Osteocyte (in vitro differentiated cells): ENCODE measurements around the gene ADRB1. TPM values are rescaled to one million over a fixed set of nuclear protein-coding genes. Genes with fewer than 3 reads are reported as not detected.

Source experiments
- DNase-seq: peaks from one replicate; pipeline ENCODE4 v3.0.0; 2021; ENCODE audit warnings: mixed read lengths; ENCODE audit not compliant: unreplicated experiment; ENCODE audit errors: extremely low spot score
- H3K27ac Mint-ChIP-seq: one replicate; pipeline ENCODE4 v1.8.0; 2021; ENCODE audit warnings: mild to moderate bottlenecking, mixed read lengths; ENCODE audit not compliant: unreplicated experiment
- H3K27me3 Mint-ChIP-seq: one replicate; pipeline ENCODE4 v1.8.0; 2021; ENCODE audit warnings: mixed read lengths; ENCODE audit not compliant: unreplicated experiment
- H3K36me3 Mint-ChIP-seq: one replicate; pipeline ENCODE4 v1.8.0; 2021; ENCODE audit warnings: mixed read lengths; ENCODE audit not compliant: unreplicated experiment
- H3K4me1 Mint-ChIP-seq: one replicate; pipeline ENCODE4 v1.8.0; 2021; ENCODE audit warnings: mixed read lengths; ENCODE audit not compliant: unreplicated experiment
- H3K4me3 Mint-ChIP-seq: one replicate; pipeline ENCODE4 v1.8.0; 2021; ENCODE audit warnings: mild to moderate bottlenecking, moderate library complexity, mixed read lengths; ENCODE audit not compliant: unreplicated experiment
- H3K9me3 Mint-ChIP-seq: one replicate; pipeline ENCODE4 v1.8.0; 2021; ENCODE audit warnings: mixed read lengths; ENCODE audit not compliant: unreplicated experiment
- total RNA-seq: library from RNA; stranded (reverse); gene quantifications from 2 replicates; pipeline ENCODE4 v1.2.1, GENCODE V29; 2021
- TF ChIP-seq, protein P1 (sequence below): fragments of 200-600 bp; sonication (generic); IDR thresholded peaks from 2 replicates; pipeline ENCODE4 v1.5.0; 2021; ENCODE audit warnings: antibody characterized with exemption, mild to moderate bottlenecking, moderate library complexity

ADRB1 gene
- total RNA-seq, 1 donor from 2014 or later: 0.97 TPM

DNA sequence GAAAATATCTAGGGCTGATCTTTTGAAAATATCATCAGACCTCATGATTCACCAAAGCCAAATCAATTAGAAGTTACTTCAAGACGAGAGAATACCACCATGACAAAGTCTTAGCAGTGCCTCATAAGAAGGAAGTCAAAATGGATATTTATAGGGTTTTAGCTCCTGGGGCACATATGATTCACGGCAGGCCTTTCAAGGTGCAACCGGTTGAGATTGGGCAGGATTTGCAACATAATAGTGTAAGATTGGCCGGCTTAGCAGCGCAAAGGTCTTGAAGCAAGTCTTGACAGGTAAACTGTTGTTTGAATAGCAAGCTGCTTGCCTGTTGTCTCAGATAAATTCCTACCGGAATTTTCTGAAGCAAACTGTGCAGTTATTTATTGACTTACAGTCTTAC, 17.5 kb downstream of the ADRB1 start:
- H3K4me3 Mint-ChIP-seq: no peak overlapping the region
- TF ChIP-seq, protein P1, sequence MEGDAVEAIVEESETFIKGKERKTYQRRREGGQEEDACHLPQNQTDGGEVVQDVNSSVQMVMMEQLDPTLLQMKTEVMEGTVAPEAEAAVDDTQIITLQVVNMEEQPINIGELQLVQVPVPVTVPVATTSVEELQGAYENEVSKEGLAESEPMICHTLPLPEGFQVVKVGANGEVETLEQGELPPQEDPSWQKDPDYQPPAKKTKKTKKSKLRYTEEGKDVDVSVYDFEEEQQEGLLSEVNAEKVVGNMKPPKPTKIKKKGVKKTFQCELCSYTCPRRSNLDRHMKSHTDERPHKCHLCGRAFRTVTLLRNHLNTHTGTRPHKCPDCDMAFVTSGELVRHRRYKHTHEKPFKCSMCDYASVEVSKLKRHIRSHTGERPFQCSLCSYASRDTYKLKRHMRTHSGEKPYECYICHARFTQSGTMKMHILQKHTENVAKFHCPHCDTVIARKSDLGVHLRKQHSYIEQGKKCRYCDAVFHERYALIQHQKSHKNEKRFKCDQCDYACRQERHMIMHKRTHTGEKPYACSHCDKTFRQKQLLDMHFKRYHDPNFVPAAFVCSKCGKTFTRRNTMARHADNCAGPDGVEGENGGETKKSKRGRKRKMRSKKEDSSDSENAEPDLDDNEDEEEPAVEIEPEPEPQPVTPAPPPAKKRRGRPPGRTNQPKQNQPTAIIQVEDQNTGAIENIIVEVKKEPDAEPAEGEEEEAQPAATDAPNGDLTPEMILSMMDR: no peak
- H3K27ac Mint-ChIP-seq: no peak overlapping the region
- no peaks in the 10 kb centered on the region for H3K9me3 Mint-ChIP-seq
- H3K36me3 Mint-ChIP-seq: no peaks in the 10 kb centered on the region
- no peak for DNase-seq
- H3K4me1 Mint-ChIP-seq: no peaks in the 10 kb centered on the region
- H3K27me3 Mint-ChIP-seq: peaks cover 4% of the 10 kb centered on the region

DNA sequence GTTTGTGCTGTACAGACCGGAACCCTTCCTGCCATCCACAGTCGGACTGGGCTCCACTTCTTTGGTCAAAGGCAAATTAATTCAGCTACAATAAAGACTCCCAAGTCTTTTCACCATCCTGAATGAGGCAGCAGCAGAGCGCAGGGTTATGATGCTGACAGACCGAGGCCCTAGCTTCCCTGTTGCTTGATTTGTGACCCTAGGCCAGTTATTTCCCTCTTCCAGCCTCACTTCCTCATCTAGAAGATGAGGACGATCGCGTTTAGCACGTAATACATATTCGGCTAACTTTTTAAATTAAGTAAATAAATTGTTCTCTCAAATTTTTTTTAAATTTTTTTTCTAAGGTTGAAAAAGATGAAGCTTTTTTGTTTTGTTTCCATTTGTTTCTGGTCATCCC, 18.1 kb downstream of the ADRB1 start:
- Mint-ChIP-seq H3K36me3 (no peaks in the 10 kb centered on the region), H3K9me3 (no peaks in the 10 kb centered on the region), H3K27ac (no peak overlapping the region), H3K4me3 (no peak overlapping the region), H3K4me1 (peaks cover 5% of the 10 kb centered on the region), H3K27me3 (peaks cover 4% of the 10 kb centered on the region)
- TF ChIP-seq, protein P1: no peak
- no peak for DNase-seq

DNA sequence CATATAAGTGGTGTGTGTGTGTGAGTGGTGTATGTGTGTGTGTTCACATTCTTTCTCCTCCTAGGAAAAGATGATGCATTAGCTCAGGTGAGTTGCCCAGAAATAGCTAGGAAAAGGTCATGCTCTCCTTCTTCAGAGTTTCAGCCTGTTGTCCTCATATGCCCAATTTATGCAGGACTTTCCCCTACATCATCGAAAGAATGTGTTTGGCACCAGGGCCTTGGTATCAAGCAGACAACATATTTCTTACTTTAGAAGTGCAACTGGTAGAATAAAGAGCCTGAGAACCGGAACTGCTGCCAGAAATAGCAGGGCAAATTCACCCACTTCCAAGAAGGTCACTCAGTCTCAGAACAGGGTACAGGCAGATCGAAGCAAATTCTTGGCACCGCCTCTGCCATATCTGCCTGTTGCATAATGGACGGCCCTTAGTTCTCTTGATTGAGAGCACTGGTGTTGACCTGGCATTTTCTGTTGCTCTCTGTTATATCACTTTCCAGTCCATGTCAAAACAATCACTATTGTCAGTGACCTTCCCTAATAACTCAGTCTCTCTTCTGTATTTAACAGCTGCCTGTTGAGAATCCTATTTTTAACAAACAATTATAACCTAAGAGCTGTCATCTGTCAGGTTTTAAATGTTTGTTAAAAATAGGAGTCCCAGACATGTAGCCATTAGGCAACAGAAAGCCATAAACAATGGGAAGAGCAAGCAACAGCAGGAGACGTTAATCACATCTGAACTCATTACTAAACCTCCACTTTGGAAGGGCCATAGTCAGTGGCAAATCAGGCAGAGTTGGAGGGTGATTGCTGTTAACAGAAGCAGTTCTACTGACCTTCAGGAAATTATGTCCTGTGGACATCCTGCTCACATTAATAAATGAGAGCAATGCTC, 20.7 kb downstream of the ADRB1 start:
- Mint-ChIP-seq H3K36me3 (no peaks in the 10 kb centered on the region), H3K4me3 (no peak overlapping the region), H3K27ac (no peak overlapping the region), H3K4me1 (peaks cover 20% of the 10 kb centered on the region), H3K9me3 (no peaks in the 10 kb centered on the region), H3K27me3 (peaks cover 4% of the 10 kb centered on the region)
- TF ChIP-seq, protein P1: no peak
- DNase-seq: no peak

DNA sequence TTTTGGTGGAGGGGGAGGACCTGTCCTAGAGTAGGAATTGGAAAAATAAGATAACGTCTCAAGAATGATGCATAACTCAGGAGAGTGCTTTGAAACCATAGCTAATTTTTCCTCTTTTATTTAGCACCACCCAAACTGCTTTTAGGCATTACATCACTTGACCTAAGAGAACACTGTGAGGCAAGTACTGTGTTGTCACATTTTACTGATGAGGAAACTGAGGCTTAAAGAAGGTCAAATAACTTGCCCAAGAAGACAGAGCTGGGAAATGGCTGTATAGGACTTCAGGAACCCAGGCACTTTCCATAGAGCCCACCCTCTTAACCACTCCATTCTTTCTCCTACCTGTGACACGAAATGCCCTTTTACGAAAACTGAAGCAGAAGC, 21.4 kb downstream of the ADRB1 start:
- no peak overlapping the region for H3K27ac Mint-ChIP-seq
- peaks cover 20% of the 10 kb centered on the region for H3K4me1 Mint-ChIP-seq
- peaks cover 4% of the 10 kb centered on the region for H3K27me3 Mint-ChIP-seq
- no peak overlapping the region for H3K4me3 Mint-ChIP-seq
- H3K9me3 Mint-ChIP-seq: no peaks in the 10 kb centered on the region
- TF ChIP-seq, protein P1: no peak
- no peak for DNase-seq
- H3K36me3 Mint-ChIP-seq: no peaks in the 10 kb centered on the region

DNA sequence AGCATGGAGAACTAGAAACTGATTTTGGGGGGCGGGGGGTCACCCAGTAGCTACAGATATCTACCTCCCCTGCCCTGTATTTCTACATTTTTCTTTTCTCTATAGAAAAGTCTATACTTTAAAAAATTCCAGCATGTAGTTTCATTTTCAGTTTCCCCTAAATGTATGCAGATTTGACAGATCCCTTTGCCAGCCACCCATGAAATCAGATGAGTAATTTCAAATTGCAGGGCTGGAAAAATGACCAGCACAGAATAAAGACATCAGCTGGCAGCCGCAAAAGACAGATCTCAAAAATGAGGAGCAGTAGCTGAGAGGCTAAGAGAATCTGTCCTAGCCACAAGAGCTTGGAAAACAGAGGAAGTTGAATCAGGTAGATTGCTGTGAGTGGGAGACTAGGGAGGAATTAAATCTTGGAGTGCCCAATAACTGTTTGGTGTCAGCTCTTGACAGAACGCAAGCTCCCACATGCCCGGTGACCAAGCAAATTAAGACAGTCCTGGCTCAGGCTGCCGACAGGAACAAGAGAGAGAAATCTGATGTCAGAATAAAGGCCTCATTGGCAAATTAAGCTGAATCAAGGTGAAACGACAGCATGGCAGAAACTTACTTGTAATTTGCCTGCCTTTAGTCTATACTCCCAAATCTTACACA, 24.5 kb downstream of the ADRB1 start:
- H3K4me1 Mint-ChIP-seq: peaks cover 31% of the 10 kb centered on the region
- no peaks in the 10 kb centered on the region for H3K9me3 Mint-ChIP-seq
- no peak overlapping the region for H3K4me3 Mint-ChIP-seq
- H3K36me3 Mint-ChIP-seq: no peaks in the 10 kb centered on the region
- TF ChIP-seq, protein P1: no peak
- peaks cover 4% of the 10 kb centered on the region for H3K27me3 Mint-ChIP-seq
- DNase-seq: no peak
- H3K27ac Mint-ChIP-seq: peak overlapping the region; percentile 17
